Bronchial epithelial cell (primary cell): Measurements from ENCODE around the gene PTMS. TPM values are rescaled to one million over a fixed set of nuclear protein-coding genes. Genes with fewer than 3 reads are reported as not detected.

Source experiments
- DNase-seq: peaks from one replicate; pipeline ENCODE4 v3.0.0-alpha.2; 2010; ENCODE audit warnings: low read depth
- FAIRE-seq: peaks from 2 replicates; lab custom pipeline; 2011; peaks lifted over from hg19 to GRCh38; lab: Jason Lieb, UNC
- H3K27me3 ChIP-seq: 2 replicates; pipeline ENCODE4 v1.5.1; 2011; ENCODE audit warnings: low read length; ENCODE audit not compliant: control insufficient read depth, insufficient read depth
- H3K36me3 ChIP-seq: 2 replicates; pipeline ENCODE4 v1.5.1; 2011; ENCODE audit warnings: low read length; ENCODE audit not compliant: control insufficient read depth, insufficient read depth
- H3K4me3 ChIP-seq: 2 replicates; pipeline ENCODE4 v1.5.1; 2011; ENCODE audit warnings: mild to moderate bottlenecking, low read depth, low read length, control low read depth
- total RNA-seq: library from RNA; depleted of rRNA; stranded (reverse); fragments of >200 nt; gene quantifications from 2 replicates; pipeline ENCODE4 v1.2.1, GENCODE V29; 2014
- TF ChIP-seq, protein P1 (sequence below): IDR thresholded peaks from 2 replicates; pipeline ENCODE4 v1.5.1; 2011; ENCODE audit warnings: mild to moderate bottlenecking, moderate library complexity, low read length, control low read depth, inconsistent platforms; ENCODE audit not compliant: insufficient read depth, severe bottlenecking

The PTMS gene
- total RNA-seq, 1 donor from 2014 or later, result 17.6 TPM

DNA sequence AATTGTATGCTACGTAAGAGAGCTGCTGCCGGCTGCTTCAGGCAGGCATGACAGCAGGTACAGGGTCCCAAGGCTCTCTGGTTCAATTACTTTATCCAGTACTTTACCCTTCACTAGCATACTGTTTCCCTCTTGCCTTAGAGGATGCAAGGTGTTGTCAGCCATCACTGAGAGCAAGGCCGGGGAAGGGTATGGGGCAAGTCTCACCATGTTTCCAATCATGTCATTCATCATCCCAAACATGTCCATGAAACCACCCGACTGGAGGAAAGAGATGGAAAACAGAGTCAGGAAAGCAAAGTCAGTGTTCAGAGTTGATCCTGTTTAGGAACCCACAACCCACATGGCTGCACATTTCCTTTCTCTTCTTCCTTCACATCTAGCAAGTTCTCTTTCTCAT is 15.7 kb upstream of the PTMS start:
- H3K27me3 ChIP-seq, result no peaks in the 10 kb centered on the region
- H3K36me3 ChIP-seq, result peaks cover 28% of the 10 kb centered on the region
- no peak overlapping the region for H3K4me3 ChIP-seq
- FAIRE-seq, result no peak
- DNase-seq, result peak; percentile 59
- TF ChIP-seq, protein P1, sequence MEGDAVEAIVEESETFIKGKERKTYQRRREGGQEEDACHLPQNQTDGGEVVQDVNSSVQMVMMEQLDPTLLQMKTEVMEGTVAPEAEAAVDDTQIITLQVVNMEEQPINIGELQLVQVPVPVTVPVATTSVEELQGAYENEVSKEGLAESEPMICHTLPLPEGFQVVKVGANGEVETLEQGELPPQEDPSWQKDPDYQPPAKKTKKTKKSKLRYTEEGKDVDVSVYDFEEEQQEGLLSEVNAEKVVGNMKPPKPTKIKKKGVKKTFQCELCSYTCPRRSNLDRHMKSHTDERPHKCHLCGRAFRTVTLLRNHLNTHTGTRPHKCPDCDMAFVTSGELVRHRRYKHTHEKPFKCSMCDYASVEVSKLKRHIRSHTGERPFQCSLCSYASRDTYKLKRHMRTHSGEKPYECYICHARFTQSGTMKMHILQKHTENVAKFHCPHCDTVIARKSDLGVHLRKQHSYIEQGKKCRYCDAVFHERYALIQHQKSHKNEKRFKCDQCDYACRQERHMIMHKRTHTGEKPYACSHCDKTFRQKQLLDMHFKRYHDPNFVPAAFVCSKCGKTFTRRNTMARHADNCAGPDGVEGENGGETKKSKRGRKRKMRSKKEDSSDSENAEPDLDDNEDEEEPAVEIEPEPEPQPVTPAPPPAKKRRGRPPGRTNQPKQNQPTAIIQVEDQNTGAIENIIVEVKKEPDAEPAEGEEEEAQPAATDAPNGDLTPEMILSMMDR, result no peak

DNA sequence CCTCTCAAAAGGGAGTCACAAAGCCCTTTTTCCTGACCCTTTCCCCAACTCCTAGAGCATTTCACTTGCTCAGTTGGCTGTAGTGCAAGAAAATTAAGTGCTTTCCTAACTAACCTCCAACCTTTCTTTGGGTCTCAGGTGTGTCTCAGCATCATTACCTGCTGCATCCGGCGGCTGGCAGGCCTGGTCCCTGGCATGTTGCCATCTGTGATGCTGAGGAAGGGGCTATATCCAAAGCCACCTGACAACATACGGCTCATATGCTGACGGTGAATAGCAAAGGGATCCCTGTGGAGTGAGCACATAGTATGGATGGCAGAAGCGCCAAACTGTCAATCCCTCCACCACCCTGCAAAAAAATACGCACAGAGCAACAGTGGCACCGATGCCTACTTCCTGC is 14.4 kb upstream of the PTMS start:
- Histone ChIP-seq H3K36me3 (peaks cover 28% of the 10 kb centered on the region), H3K4me3 (peak overlapping the region; percentile 86), H3K27me3 (no peaks in the 10 kb centered on the region)
- DNase-seq (no peak), FAIRE-seq (no peak)
- TF ChIP-seq, protein P1, result no peak

DNA sequence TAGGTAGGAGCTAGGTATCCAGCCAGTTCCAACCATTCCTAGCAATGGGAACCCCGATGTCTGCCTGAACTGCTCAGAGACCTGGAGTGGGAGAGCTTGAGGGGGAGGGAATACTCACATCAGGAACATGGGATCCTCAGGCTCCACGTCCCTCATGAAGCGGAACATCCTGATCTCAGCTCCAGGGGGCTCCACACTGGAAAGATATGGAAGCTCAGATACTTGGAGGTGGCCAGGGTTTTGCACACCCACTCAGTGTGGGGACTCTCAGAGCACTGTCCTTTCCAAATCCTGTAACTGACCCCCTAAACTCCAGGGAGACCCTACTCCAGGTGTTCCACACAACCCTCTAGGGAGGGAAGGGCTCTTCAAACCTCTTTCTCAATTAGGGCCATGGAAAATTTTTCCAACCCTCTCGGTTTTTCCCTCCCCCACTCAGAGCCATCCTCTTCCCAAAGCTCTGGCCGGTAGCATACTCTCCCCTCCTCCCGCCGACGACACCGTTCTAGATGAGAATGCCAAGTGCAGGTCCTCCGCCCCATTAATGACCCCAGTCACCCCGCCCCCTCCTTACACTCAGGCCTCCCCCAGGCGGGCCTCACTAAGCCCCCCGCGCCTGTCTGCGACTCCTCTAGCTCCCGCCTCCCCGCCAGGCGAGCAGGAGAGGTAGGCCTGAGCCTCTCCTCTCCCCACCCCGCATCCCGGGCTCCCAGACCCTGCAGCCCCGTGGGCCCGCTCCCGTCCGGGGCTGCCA is 13.8 kb upstream of the PTMS start:
- Histone ChIP-seq H3K4me3 (peak overlapping the region; percentile 86), H3K27me3 (no peaks in the 10 kb centered on the region), H3K36me3 (peaks cover 26% of the 10 kb centered on the region)
- DNase-seq (peak; percentile 23), FAIRE-seq (no peak)
- TF ChIP-seq, protein P1, result peak; percentile 36

DNA sequence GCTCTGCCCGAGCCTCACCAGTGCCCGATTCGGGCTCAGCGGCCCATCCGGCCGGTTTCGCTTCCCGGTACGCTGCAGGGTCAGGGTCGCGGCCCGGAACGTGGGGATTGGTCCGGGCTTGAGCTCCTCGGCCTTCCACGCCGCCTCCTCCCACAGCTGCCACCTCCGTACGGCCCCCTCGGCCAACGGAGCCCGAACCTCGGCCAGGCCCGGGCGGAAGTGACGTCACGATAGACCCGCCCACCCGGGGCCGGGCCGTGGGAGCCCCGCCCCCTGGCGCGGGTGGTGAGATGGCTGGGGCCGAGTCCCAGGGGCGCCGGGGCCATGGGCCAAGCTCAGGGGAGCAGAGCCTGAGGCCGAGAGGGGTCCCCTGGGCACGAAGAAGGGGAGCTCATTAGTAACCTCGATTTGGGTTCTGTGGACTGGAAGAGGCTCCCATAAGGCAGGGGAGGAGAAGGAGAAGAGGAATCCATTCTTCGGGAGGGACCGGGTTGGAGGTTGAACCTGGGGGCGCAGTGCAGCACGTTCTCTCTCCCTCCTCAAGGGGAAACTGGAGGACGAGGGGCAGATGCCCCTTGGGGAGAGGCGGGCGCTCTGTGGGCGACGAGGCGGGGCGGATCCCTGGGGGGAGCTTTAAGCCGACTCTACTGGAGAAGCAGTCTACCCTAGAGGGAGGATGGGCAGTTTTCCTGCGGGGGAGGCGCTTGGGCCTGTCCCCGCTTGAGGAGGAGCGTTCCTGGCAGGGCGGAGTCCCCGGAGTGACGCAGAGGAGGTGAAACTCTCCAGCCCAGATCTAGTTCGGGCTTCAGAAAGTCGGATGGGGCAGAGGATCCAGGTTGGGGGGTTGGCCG is 13.0 kb upstream of the PTMS start, which contains the start of gene MLF2:
TSS of gene MLF2 (minus strand) at position 221 of the 851 bp plus-strand sequence. CDS start 807 bp downstream, outside the sequence.
- no peak for FAIRE-seq
- TF ChIP-seq, protein P1, result peak; percentile 98
- H3K36me3 ChIP-seq, result peaks cover 20% of the 10 kb centered on the region
- peak; percentile 96 for DNase-seq
- peak within 1 kb of the TSS; percentile 86 for H3K4me3 ChIP-seq
- H3K27me3 ChIP-seq, result no peaks in the 10 kb centered on the region

DNA sequence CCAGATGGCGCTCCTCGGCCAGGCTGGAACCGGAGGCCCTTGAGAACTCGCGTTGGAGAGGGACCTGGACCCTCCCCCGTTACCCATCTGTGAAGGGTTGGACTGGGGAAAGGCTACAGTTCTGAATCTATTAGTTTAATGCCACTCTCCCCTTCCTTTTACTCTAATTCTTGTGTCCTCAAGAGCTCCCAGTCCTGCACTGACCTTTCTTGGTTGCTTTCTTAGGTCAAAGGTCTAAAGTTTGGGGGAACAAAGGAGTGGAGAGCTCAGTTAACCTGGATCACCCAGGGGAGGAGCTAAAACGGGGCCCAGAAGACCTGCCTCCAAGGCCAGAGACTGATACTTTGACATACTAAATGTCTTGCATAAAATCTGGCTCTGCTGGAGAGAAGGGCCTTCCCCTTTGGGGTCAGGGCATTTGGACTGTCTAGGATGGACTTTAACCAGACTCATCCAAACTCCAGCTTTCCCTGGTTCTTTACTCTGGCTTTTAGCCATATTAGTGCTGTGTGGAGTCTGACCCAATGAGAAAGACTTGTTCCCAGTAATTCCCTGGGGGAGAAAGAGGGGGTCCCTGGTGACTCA is 12.3 kb upstream of the PTMS start:
- Histone ChIP-seq H3K27me3 (no peaks in the 10 kb centered on the region), H3K4me3 (no peak overlapping the region), H3K36me3 (peaks cover 14% of the 10 kb centered on the region)
- no peak for DNase-seq
- FAIRE-seq, result no peak
- TF ChIP-seq, protein P1, result no peak
